Gastroesophageal sphincter (tissue), 3 donors: Measurements from ENCODE around the gene ARPIN.

ENCODE experiments used
- CTCF ChIP-seq, 4 experiments: fragments of 200-600 bp in 2 of 4; fragments of 450-650 bp in 2 of 4; sonication (generic) in 1 of 4; IDR thresholded peaks; one replicate each; pipeline ENCODE4 v1.5.1; 2017 to 2019; ENCODE audit warnings: antibody characterized with exemption in 4 of 4, mild to moderate bottlenecking in 2 of 4, moderate library complexity in 2 of 4
- EP300 ChIP-seq: sonication (generic); formaldehyde crosslinking; IDR thresholded peaks from one replicate; pipeline ENCODE4 v1.6.1; 2017; ENCODE audit warnings: antibody characterized with exemption, mild to moderate bottlenecking
- POLR2A ChIP-seq, 2 donors: fragments of 450-650 bp; IDR thresholded peaks; one replicate each; pipeline ENCODE4 v1.6.1; 2017; ENCODE audit warnings: antibody characterized with exemption in 2 of 2, mild to moderate bottlenecking in 2 of 2, moderate library complexity in 1 of 2
- POLR2AphosphoS5 ChIP-seq: sonication (generic); formaldehyde crosslinking; IDR thresholded peaks from one replicate; pipeline ENCODE4 v1.6.1; 2017; ENCODE audit warnings: antibody characterized with exemption

DNA sequence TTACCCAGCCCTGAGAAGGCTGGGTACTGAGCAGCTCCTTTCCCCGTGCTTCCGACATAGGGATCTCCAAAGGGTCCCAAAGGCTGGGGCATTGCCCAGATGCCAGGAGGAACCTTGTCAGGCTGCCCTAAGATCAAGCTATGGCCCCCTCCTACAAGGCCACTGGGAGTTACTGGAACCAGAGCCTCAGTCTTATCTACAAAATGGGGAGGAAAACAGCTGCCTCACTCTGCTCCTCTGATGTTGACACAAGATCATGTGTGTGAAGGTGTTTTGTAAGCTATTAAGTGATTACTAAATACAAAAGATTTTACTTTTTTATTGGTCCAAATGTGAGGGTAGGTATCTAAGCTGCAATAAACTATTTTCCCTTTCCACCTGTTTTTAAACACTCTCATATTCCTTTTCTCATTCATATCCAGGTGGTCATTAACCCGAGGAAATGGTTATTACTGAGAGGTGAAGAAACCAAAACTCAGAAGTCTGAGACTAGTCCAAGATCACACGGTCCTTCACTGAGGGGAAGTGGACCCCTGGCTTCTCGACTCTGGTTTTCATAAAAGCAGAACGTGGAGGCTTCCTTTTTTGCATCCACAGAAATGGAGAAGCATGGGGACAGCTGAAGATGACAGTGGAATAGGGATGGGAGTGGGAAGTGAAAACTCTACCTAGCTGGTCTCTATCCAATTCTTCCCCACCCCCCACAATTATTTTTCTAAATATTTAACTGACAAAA is 1.7 kb downstream of the ARPIN start:
- TF ChIP-seq CTCF (IDR thresholded peaks at IDR 0.05) = no peak
- TF ChIP-seq POLR2A (IDR thresholded peaks at IDR 0.05) = no peak
- TF ChIP-seq EP300 = no peak
- TF ChIP-seq POLR2AphosphoS5 = no peak
